Heart right ventricle (tissue), 16 donors: ENCODE data around the gene ABLIM2. TPM values are rescaled to one million over a fixed set of nuclear protein-coding genes. Genes with fewer than 3 reads are reported as not detected.
A peak's percentile ranks its signal among the peaks of the same experiment; 100 is the strongest.

Source experiments
- ATAC-seq, 8 donors: fragments of 200-7000 bp; cut with Tn5 transposase; one replicate each; pipeline ENCODE4 v1.9.1; 2020; ENCODE audit warnings: mild to moderate bottlenecking in 8 of 8, moderate library complexity in 8 of 8, moderate number of reproducible peaks in 1 of 8
- DNase-seq, 2 donors: peaks; one replicate each; pipeline ENCODE4 v3.0.0-alpha.2; 2020
- H3K27ac ChIP-seq, 10 donors: fragments of 200-600 bp; sonication (generic) in 2 of 10; one replicate each; pipeline versions ENCODE4 v1.5.0 to v1.8.0; 2020 to 2022; ENCODE audit warnings: mild to moderate bottlenecking in 3 of 10
- H3K27me3 ChIP-seq, 7 donors: fragments of 200-600 bp; one replicate each; pipeline ENCODE4 v1.8.0; 2021 to 2022; ENCODE audit warnings: mild to moderate bottlenecking in 2 of 7
- H3K36me3 ChIP-seq, 9 donors: fragments of 200-600 bp; sonication (generic) in 1 of 9; one replicate each; pipeline versions ENCODE4 v1.5.0 to v1.8.0; 2020 to 2022; ENCODE audit warnings: mild to moderate bottlenecking in 2 of 9
- H3K4me1 ChIP-seq, 9 donors: fragments of 200-600 bp; sonication (generic) in 1 of 9; one replicate each; pipeline versions ENCODE4 v1.5.0 to v1.8.0; 2020 to 2022; ENCODE audit warnings: mild to moderate bottlenecking in 4 of 9
- H3K4me3 ChIP-seq, 10 donors: fragments of 200-600 bp; sonication (generic) in 2 of 10; one replicate each; pipeline versions ENCODE4 v1.5.0 to v1.8.0; 2020 to 2022; ENCODE audit warnings: mild to moderate bottlenecking in 7 of 10, moderate library complexity in 2 of 10
- H3K9me3 ChIP-seq, 11 donors: fragments of 200-600 bp in 10 of 11; sonication (generic) in 2 of 11; one replicate each; pipeline versions ENCODE4 v1.5.0 to v1.8.0; 2013 to 2022; ENCODE audit warnings: mild to moderate bottlenecking in 2 of 11, control low read depth in 1 of 11, moderate library complexity in 1 of 11
- WGBS, 2 donors: extraction: QIAGEN DNeasy Blood & Tissue Kit; methylation state at CpG; one replicate each; pipeline ENCODE4 v1.1.7; 2013; ENCODE audit warnings: inconsistent platforms in 1 of 2; 5-methylcytosine and 5-hydroxymethylcytosine counted together
- intact Hi-C, 10 donors: fragments of 100-400 bp; cut with DNase I; formaldehyde crosslinking; loops; one replicate each; pipeline versions ENCODE4 v1.11.1 to v1.14.2; 2022
- polyA plus RNA-seq, 2 donors: library from polyadenylated mRNA; stranded (reverse); fragments of 200-250 nt; gene quantifications; one replicate each; pipeline ENCODE4 v1.2.3, GENCODE V29; 2013
- total RNA-seq, 10 donors: library from RNA; stranded (reverse); fragmentation: NEBNext Ultra II Directional in 3 of 10; extraction: Animal tissue kit (Norgen Biotek cat#: 25700) in 3 of 10; gene quantifications; one replicate each; pipeline versions ENCODE4 v1.2.1 to v1.2.4, GENCODE V29; 2021 to 2023
- TF ChIP-seq, protein P1 (sequence below), 9 donors: fragments of 200-600 bp; sonication (generic) in 2 of 9; IDR thresholded peaks; one replicate each; pipeline versions ENCODE4 v1.5.0 to v1.8.0; 2021 to 2022; ENCODE audit warnings: antibody characterized with exemption in 9 of 9, mild to moderate bottlenecking in 5 of 9, moderate library complexity in 1 of 9
- donor health status: Arrhythmogenic right ventricular cardiomyopathy.
- donor health status: ischemic (EF 13 %, LVEDD 7.1; RV severe dilation, severe dysfunction).
- donor health status: healthy with polysubstance abuse.
- donor health status: DM: no; HTN: yes; CAD: no.
- donor health status: DM: no; HTN: no; CAD: no.
- donor health status: ischemic (EF 25% LVEDD 6.9; RV normal size, moderate dysfunction).
- donor health status: ischemic (EF 25% LVEDD 5.7; RV mildly dilated, moderate dysfunction).
- donor health status: healthy.
- donor health status: DM: yes; HTN: yes; CAD: no.
- donor health status: Ischemic cardiomyopathy.
- donor health status: ischemic (EF 35%, LVEDD 5.7; RV mildly dilated, moderate dysfunction).
- donor health status: nonischemic (EF 11% LVEDD 7.7; RV severe dilation, severe dysfunction).
- donor health status: DM: yes; HTN: yes; CAD: no.
- donor health status: PGD.
- donor health status: ischemic (EF 29% LVEDD 5.4; RV normal size, mild dysfunction).
- donor health status: nonischemic (EF 23%, LVEDD 6.1; RV moderate dilation, normal function).

Gene ABLIM2
- total and polyA plus RNA-seq, 12 donors: 7.2 to 27.8 (median 17.6) TPM

DNA sequence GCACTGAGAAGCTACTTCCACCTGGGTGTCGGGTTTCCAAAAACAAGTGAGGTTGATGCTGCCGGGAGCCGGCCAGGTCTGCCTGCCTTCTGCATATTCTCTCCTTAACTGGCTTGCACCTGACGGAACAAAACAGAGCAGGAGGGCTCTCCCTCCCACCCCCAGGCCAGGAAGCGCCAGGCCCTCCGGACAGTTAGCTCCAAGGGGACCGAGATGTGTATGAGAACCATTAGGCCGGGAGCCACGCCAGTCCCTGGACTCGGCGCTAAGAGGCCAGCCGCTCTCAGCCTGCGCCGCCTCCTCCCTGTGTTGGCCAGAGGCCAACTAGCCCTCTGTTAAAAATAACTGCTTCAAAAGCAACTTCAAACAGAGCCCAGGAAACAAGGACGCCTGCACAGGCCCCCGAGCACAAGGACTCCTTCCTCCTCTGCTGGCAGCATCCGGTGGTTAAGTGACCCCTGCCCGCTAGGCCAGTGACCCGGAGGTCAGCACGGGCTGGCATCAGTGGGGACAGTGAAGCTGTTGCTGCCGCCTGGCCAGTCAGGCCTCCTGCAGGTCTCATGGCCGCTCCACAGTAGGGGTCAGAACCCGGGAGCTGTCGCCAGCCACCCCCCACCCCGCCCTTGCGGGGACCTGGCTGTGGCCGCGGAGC, 107.9 kb downstream of the ABLIM2 start:
- intact Hi-C loops: loop anchor here in 2 of 10 donors (5.0 to 10.0 kb wide), 2 partner anchors 74 to 107 kb away; partner anchors contain the start of gene ABLIM2 (in 1 of the 2)
- 11 to 13% methylated on average over 28 of the region's 28 CpGs for WGBS, 2 donors

DNA sequence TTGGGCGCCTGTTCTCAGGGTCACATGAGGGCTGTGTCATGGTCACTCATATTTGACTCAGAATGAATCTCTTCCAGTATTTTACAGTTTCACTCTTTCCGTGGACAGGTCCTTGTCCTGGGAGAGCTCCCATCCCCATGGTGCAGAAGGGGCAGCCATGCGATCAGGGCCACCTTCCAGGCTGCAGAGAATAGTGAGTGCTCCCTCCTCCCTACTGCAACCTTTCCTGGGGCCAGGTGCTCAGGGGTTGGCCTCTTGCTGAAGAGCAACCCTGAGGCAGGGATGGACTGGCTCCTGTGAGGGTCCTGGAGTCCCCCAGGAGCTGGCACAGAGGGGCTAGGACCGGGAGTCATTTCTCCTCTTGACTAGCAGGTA, 108.4 kb downstream of the ABLIM2 start:
- intact Hi-C loops: loop anchor here in 2 of 10 donors (5.0 to 10.0 kb wide), 2 partner anchors 75 to 107 kb away; partner anchors contain the start of gene ABLIM2 (in 1 of the 2)
- no peak overlapping the region for H3K4me3 ChIP-seq
- H3K27me3 ChIP-seq: peaks cover 0 to 4% (median 0%) of the 10 kb centered on the region in 7 donors
- H3K27ac ChIP-seq: peak overlapping the region in 8 of 10 donors; percentile 75 to 91 (median 84)
- peak in 1 of 8 donors; percentile 7 for ATAC-seq
- 69 to 72% methylated on average over 4 of the region's 4 CpGs for WGBS, 2 donors
- no peak for DNase-seq
- H3K4me1 ChIP-seq: peaks cover 5 to 21% (median 13%) of the 10 kb centered on the region in 9 donors
- TF ChIP-seq, protein P1, sequence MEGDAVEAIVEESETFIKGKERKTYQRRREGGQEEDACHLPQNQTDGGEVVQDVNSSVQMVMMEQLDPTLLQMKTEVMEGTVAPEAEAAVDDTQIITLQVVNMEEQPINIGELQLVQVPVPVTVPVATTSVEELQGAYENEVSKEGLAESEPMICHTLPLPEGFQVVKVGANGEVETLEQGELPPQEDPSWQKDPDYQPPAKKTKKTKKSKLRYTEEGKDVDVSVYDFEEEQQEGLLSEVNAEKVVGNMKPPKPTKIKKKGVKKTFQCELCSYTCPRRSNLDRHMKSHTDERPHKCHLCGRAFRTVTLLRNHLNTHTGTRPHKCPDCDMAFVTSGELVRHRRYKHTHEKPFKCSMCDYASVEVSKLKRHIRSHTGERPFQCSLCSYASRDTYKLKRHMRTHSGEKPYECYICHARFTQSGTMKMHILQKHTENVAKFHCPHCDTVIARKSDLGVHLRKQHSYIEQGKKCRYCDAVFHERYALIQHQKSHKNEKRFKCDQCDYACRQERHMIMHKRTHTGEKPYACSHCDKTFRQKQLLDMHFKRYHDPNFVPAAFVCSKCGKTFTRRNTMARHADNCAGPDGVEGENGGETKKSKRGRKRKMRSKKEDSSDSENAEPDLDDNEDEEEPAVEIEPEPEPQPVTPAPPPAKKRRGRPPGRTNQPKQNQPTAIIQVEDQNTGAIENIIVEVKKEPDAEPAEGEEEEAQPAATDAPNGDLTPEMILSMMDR (IDR thresholded peaks at IDR 0.05): no peak
- no peaks in the 10 kb centered on the region for H3K36me3 ChIP-seq
- peaks cover 0 to 9% (median 0%) of the 10 kb centered on the region in 11 donors for H3K9me3 ChIP-seq

More for the DNA sequence above, 107.9 kb downstream of the ABLIM2 start:
- Histone ChIP-seq H3K27me3 (peaks cover 0 to 4% (median 0%) of the 10 kb centered on the region in 7 donors), H3K4me1 (peaks cover 5 to 21% (median 13%) of the 10 kb centered on the region in 9 donors), H3K9me3 (peaks cover 0 to 12% (median 0%) of the 10 kb centered on the region in 11 donors), H3K27ac (peak overlapping the region; percentile 54 to 91 (median 83)), H3K36me3 (no peaks in the 10 kb centered on the region), H3K4me3 (peak overlapping the region in 5 of 10 donors; percentile 4 to 28 (median 25))
- ATAC-seq: peak; percentile 85 to 96 (median 90)
- TF ChIP-seq, protein P1 (IDR thresholded peaks at IDR 0.05): no peak
- DNase-seq: peak; percentile 83 to 87

DNA sequence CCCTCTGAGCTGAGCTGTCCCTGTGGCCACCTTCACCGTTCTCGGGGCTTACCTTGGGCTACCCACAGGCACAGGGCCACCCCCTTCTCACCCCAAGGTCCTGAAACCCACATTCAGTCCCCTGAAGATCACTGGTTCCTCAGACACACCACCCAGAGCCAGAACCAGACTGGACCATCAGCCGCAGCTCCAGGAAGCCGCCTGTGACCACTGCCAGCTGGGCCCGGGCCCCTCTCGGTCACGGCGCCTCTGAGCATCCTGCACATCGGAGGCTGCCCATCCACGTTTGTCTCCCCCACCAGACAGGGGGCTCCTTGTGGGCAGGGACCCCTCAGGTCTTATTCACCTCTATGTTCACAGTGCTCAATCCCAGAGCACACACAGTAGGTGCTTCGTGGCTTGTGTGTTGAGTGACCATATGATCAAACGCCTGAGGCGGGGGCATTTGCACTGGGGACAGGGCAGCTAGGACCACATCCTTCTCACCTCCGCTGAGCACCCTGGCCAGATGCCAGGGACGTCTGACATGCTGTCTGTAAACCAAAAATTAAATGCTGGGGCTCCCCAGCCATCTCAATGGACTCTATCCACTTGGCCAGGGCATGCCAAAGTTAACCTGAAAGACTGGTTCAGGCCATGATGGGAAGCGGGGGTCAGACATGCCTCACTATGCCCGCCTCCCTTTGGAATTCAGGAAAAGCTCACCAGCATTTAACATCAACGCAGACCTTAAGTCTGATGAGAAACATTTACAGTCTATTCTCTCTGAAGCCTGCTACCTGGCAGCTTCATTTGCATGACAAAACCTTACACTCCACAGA, 109.5 kb downstream of the ABLIM2 start:
- ATAC-seq (no peak), DNase-seq (no peak)
- Histone ChIP-seq H3K36me3 (no peaks in the 10 kb centered on the region), H3K4me3 (no peak overlapping the region), H3K27ac (no peak overlapping the region), H3K9me3 (no peaks in the 10 kb centered on the region), H3K4me1 (peaks cover 5 to 21% (median 13%) of the 10 kb centered on the region in 9 donors), H3K27me3 (peaks cover 0 to 4% (median 0%) of the 10 kb centered on the region in 7 donors)
- TF ChIP-seq, protein P1 (IDR thresholded peaks at IDR 0.05): no peak
- WGBS, 2 donors: 87 to 89% methylated on average over 18 of the region's 18 CpGs
- intact Hi-C loops: no loop called here
